Hepatocyte (in vitro differentiated cells): ENCODE results near the gene EFCAB6. TPM values are rescaled to one million over a fixed set of nuclear protein-coding genes. Genes with fewer than 3 reads are reported as not detected.

ENCODE experiments used
- DNase-seq: peaks from one replicate; pipeline ENCODE4 v3.0.0-alpha.2; 2016; ENCODE audit warnings: low spot score
- H2AFZ ChIP-seq: fragments of 200-600 bp; sonication (generic); 2 replicates; pipeline ENCODE4 v1.6.0; 2016; ENCODE audit warnings: antibody characterized with exemption, mild to moderate bottlenecking
- H3K27ac ChIP-seq: fragments of 200-600 bp; sonication (generic); 2 replicates; pipeline ENCODE4 v1.5.1; 2016; ENCODE audit warnings: mild to moderate bottlenecking
- H3K27me3 ChIP-seq: fragments of 200-600 bp; sonication (generic); 2 replicates; pipeline ENCODE4 v1.6.1; 2016
- H3K36me3 ChIP-seq: fragments of 200-600 bp; sonication (generic); replicated peaks from 2 replicates; pipeline ENCODE4 v1.5.1; 2016; ENCODE audit warnings: low read depth; ENCODE audit not compliant: insufficient read depth
- H3K4me1 ChIP-seq: fragments of 200-600 bp; sonication (generic); 2 replicates; pipeline ENCODE4 v1.5.1; 2016; ENCODE audit warnings: mild to moderate bottlenecking, moderate library complexity; ENCODE audit not compliant: insufficient read depth
- H3K4me2 ChIP-seq: fragments of 200-600 bp; sonication (generic); 2 replicates; pipeline ENCODE4 v1.6.0; 2016
- H3K4me3 ChIP-seq: fragments of 200-600 bp; sonication (generic); 2 replicates; pipeline ENCODE4 v1.5.1; 2016; ENCODE audit warnings: mild to moderate bottlenecking
- H3K79me2 ChIP-seq: fragments of 200-600 bp; sonication (generic); 2 replicates; pipeline ENCODE4 v1.6.0; 2017; ENCODE audit warnings: mild to moderate bottlenecking
- H3K9me2 ChIP-seq: fragments of 200-600 bp; sonication (generic); replicated peaks from 2 replicates; pipeline ENCODE4 v1.6.0; 2017; ENCODE audit warnings: mild to moderate bottlenecking; ENCODE audit not compliant: insufficient read depth
- H3K9me3 ChIP-seq: fragments of 200-600 bp; sonication (generic); 2 replicates; pipeline ENCODE4 v1.5.1; 2016; ENCODE audit warnings: low read depth, mild to moderate bottlenecking
- H4K20me1 ChIP-seq: fragments of 200-600 bp; sonication (generic); 2 replicates; pipeline ENCODE4 v1.6.0; 2016; ENCODE audit warnings: mild to moderate bottlenecking; ENCODE audit not compliant: insufficient read depth, poor library complexity, severe bottlenecking
- CTCF ChIP-seq: fragments of 200-600 bp; sonication (generic); IDR thresholded peaks from 2 replicates; pipeline ENCODE4 v1.5.1; 2016; ENCODE audit warnings: antibody characterized with exemption, mild to moderate bottlenecking; ENCODE audit not compliant: poor library complexity
- EZH2 ChIP-seq: fragments of 200-600 bp; sonication (generic); IDR thresholded peaks from 2 replicates; pipeline ENCODE4 v1.6.1; 2016; ENCODE audit warnings: antibody characterized with exemption, mild to moderate bottlenecking, borderline replicate concordance
- EZH2phosphoT487 ChIP-seq: fragments of 200-600 bp; sonication (generic); IDR thresholded peaks from one replicate; pipeline ENCODE4 v1.6.1; 2018; ENCODE audit warnings: antibody characterized with exemption, mild to moderate bottlenecking, low read depth, moderate library complexity; ENCODE audit not compliant: unreplicated experiment, severe bottlenecking
- WGBS: methylation state at CpG from one replicate; pipeline ENCODE4 v1.1.6; 2016; ENCODE audit warnings: low lambda C conversion rate; ENCODE audit errors: missing lambda C conversion rate; 5-methylcytosine and 5-hydroxymethylcytosine counted together
- polyA plus RNA-seq: library from polyadenylated mRNA; unstranded; fragments of >200 nt; fragmentation: Nextera tagmentation; extraction: Ambion mirVana; gene quantifications from 2 replicates; pipeline ENCODE4 v1.2.1, GENCODE V29; 2016
- total RNA-seq: library from RNA; depleted of rRNA; stranded (reverse); fragments of >200 nt; gene quantifications from 2 replicates; pipeline ENCODE4 v1.2.3, GENCODE V29; 2014

Gene EFCAB6
- total and polyA plus RNA-seq, 2 experiments from 2014 or later = 0.59 to 2.1 TPM

GRCh38 chr22:43847376-43848289 is 35.5 kb upstream of the EFCAB6 start:
- no peaks in the 10 kb centered on the region for H3K79me2 ChIP-seq
- no peaks in the 10 kb centered on the region for H3K4me1 ChIP-seq
- H2AFZ ChIP-seq = no peak overlapping the region
- H3K36me3 ChIP-seq = no peaks in the 10 kb centered on the region
- TF ChIP-seq CTCF (no peak), EZH2phosphoT487 (no peak), EZH2 (no peak)
- WGBS = 95% methylated on average over 14 of the region's 14 CpGs
- no peaks in the 10 kb centered on the region for H3K9me2 ChIP-seq
- H4K20me1 ChIP-seq = no peaks in the 10 kb centered on the region
- H3K9me3 ChIP-seq = no peaks in the 10 kb centered on the region
- no peak overlapping the region for H3K4me2 ChIP-seq
- no peaks in the 10 kb centered on the region for H3K27me3 ChIP-seq
- H3K4me3 ChIP-seq = no peak overlapping the region
- no peak for DNase-seq
- no peak overlapping the region for H3K27ac ChIP-seq

DNA sequence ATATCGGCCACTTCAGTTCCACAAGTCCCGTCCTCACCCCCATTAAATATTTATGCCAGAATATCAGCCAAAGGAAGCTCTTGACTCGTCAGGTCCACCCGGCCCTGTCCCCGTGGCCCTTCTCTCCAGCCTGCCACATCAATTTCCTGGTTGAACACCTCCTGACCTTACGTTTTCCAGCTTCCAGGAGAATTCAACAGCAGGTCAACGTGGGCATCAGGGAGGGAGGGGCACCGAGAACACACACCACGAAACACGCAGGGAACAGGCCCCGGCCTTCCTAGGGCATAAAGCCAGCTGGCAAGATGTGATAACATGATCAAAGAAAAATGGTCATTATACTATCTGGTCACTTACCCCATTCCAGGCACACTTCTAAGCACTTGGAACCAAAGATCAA is 34.9 kb upstream of the EFCAB6 start:
- no peak overlapping the region for H3K27ac ChIP-seq
- H3K9me3 ChIP-seq = no peaks in the 10 kb centered on the region
- H3K79me2 ChIP-seq = no peaks in the 10 kb centered on the region
- H3K4me3 ChIP-seq = no peak overlapping the region
- H3K9me2 ChIP-seq = no peaks in the 10 kb centered on the region
- TF ChIP-seq CTCF (no peak), EZH2phosphoT487 (no peak), EZH2 (no peak)
- H3K36me3 ChIP-seq = no peaks in the 10 kb centered on the region
- no peaks in the 10 kb centered on the region for H4K20me1 ChIP-seq
- no peak overlapping the region for H3K4me2 ChIP-seq
- 86% methylated on average over 11 of the region's 11 CpGs for WGBS
- no peaks in the 10 kb centered on the region for H3K4me1 ChIP-seq
- no peak overlapping the region for H2AFZ ChIP-seq
- DNase-seq = no peak
- no peaks in the 10 kb centered on the region for H3K27me3 ChIP-seq

- TF ChIP-seq CTCF (no peak), EZH2 (no peak), EZH2phosphoT487 (no peak)
- H3K36me3 ChIP-seq = no peaks in the 10 kb centered on the region
- no peaks in the 10 kb centered on the region for H3K79me2 ChIP-seq
- H3K27me3 ChIP-seq = no peaks in the 10 kb centered on the region
- no peak overlapping the region for H3K4me2 ChIP-seq
- H3K27ac ChIP-seq = no peak overlapping the region
- H3K9me2 ChIP-seq = no peaks in the 10 kb centered on the region
- DNase-seq = no peak
- 78% methylated on average over 11 of the region's 11 CpGs for WGBS
- no peaks in the 10 kb centered on the region for H4K20me1 ChIP-seq
- H3K4me1 ChIP-seq = no peaks in the 10 kb centered on the region
- H2AFZ ChIP-seq = no peak overlapping the region
- H3K4me3 ChIP-seq = no peak overlapping the region
- H3K9me3 ChIP-seq = no peaks in the 10 kb centered on the region
Measured at GRCh38 chr22:43845981-43846380, 33.9 kb upstream of the EFCAB6 start.
